K562 (cell line): ENCODE results near the gene C4orf50.

ENCODE experiments used
- CTCF ChIP-seq, 3 experiments: IDR thresholded peaks in 2 of 3; conservative IDR thresholded peaks in 1 of 3; 2 replicates each; pipeline ENCODE4 v1.5.1; 2011 to 2012; ENCODE audit warnings: low read length in 3 of 3, mild to moderate bottlenecking in 3 of 3, control low read depth in 2 of 3, improper control_type of control experiment in 1 of 3, inconsistent platforms in 1 of 3, low read depth in 1 of 3, mixed read lengths in 1 of 3, moderate library complexity in 1 of 3; ENCODE audit not compliant: insufficient read depth in 2 of 3
- FOXM1 ChIP-seq, 2 experiments: fragments of 450-650 bp in 1 of 2; sonication (generic) in 1 of 2; formaldehyde crosslinking in 1 of 2; IDR thresholded peaks; 2 replicates each; pipeline versions ENCODE4 v1.6.1 to v1.9.0; 2017 to 2022; ENCODE audit warnings: low read depth in 2 of 2, mild to moderate bottlenecking in 2 of 2, missing genetic modification reagents in 1 of 2, moderate library complexity in 1 of 2
- FOXP4 ChIP-seq: sonication (generic); formaldehyde crosslinking; IDR thresholded peaks from 2 replicates; pipeline ENCODE4 v1.8.0; 2022; ENCODE audit warnings: mild to moderate bottlenecking, missing genetic modification reagents, borderline replicate concordance
- GABPA ChIP-seq: fragments of 200-800 bp; sonication (Bioruptor generic); conservative IDR thresholded peaks from 2 replicates; pipeline ENCODE4 v1.6.1; 2016; ENCODE audit warnings: low read depth, missing genetic modification characterization, missing compliant biosample characterization
- POLR2AphosphoS5 ChIP-seq: IDR thresholded peaks from 2 replicates; pipeline ENCODE4 v1.6.1; 2011; ENCODE audit warnings: mild to moderate bottlenecking, low read depth, low read length, moderate library complexity; ENCODE audit not compliant: control insufficient read depth, insufficient read depth
- ZNF699 ChIP-seq: fragments of 250-450 bp; sonication (Bioruptor Pico); IDR thresholded peaks from 2 replicates; pipeline ENCODE4 v1.8.0; 2021; ENCODE audit warnings: mild to moderate bottlenecking, moderate library complexity; ENCODE audit not compliant: insufficient replicate concordance
- ZZZ3 ChIP-seq: fragments of 450-650 bp; IDR thresholded peaks from 2 replicates; pipeline ENCODE4 v1.6.1; 2016; ENCODE audit warnings: antibody characterized with exemption, mild to moderate bottlenecking, moderate library complexity

DNA sequence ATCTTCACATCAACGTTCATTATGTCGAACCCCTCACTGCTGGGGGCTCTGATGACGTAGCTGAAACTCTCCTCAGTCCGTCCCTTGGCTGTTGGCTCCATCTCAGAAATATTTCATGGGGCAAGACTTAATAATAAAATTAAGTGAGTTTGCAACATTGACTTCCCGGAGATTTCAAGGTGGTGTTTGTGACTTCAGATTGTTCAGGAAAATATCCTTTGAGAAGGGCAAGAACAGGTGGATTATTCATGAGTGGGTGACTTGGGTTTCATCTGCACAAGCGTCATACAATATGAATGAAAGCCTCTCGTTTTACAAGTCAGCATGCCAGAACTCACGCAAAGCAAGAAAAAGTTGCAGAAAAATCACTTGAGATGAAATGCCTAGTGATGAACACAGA lies at the start of gene C4orf50:
- no peak for TF ChIP-seq POLR2AphosphoS5
- no peak for TF ChIP-seq ZNF699 (CRISPR knock-in tag)
- no peak for TF ChIP-seq CTCF (IDR thresholded peaks at IDR 0.05 in 2 of 3, conservative IDR thresholded peaks at IDR 0.05 in 1 of 3; ENCODE audit: insufficient read depth in 2 of 3, low read depth in 1 of 3, low read length in 3 of 3)
- no peak for TF ChIP-seq GABPA (tag)
- no peak for TF ChIP-seq FOXP4 (CRISPR knock-in tag)
- no peak for TF ChIP-seq FOXM1 (IDR thresholded peaks at IDR 0.05; ENCODE audit: low read depth)
- TF ChIP-seq FOXM1 (CRISPR knock-in tag; IDR thresholded peaks at IDR 0.05; ENCODE audit: low read depth): no peak
- TF ChIP-seq ZZZ3: no peak
